Measurements from ENCODE around the gene TMPRSS11F.

DNA sequence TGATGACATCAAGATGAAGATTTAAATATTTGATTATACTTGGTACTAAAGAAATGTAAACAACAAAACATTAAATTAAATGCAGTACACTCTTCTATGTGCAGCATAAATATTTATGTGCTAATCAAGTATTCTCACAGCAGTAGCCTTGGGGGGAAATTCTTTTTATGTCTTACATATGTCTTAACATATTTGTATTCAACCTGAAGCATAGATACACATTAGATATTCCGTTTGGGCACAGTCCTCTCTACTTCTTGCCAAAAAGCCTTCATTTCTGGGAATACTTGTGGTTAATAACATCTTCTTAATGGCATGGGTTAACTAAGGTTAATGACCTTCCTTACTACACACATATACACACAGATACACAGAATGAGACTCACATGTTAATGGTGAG is 19.8 kb downstream of the TMPRSS11F start:
- TF ChIP-seq, protein P1, sequence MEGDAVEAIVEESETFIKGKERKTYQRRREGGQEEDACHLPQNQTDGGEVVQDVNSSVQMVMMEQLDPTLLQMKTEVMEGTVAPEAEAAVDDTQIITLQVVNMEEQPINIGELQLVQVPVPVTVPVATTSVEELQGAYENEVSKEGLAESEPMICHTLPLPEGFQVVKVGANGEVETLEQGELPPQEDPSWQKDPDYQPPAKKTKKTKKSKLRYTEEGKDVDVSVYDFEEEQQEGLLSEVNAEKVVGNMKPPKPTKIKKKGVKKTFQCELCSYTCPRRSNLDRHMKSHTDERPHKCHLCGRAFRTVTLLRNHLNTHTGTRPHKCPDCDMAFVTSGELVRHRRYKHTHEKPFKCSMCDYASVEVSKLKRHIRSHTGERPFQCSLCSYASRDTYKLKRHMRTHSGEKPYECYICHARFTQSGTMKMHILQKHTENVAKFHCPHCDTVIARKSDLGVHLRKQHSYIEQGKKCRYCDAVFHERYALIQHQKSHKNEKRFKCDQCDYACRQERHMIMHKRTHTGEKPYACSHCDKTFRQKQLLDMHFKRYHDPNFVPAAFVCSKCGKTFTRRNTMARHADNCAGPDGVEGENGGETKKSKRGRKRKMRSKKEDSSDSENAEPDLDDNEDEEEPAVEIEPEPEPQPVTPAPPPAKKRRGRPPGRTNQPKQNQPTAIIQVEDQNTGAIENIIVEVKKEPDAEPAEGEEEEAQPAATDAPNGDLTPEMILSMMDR (IDR thresholded peaks at IDR 0.05 in 8 of 11, conservative IDR thresholded peaks at IDR 0.05 in 3 of 11): no peak
- TF ChIP-seq POLR2AphosphoS5 (IDR thresholded peaks at IDR 0.05) (no peak), POLR2A (IDR thresholded peaks at IDR 0.05) (no peak)
